Neural cell (in vitro differentiated cells): ENCODE results near the gene MAD1L1. TPM values are rescaled to one million over a fixed set of nuclear protein-coding genes. Genes with fewer than 3 reads are reported as not detected.

ENCODE experiments used
- H2AFZ ChIP-seq: fragments of 200-600, 300-800 bp; sonication (generic), shearing (Covaris generic); 2 replicates; pipeline ENCODE4 v1.6.0; 2014; ENCODE audit warnings: low read depth, mild to moderate bottlenecking, antibody characterized with exemption, low read length, moderate library complexity
- H3F3A ChIP-seq: fragments of 200-600 bp; shearing (Covaris generic); 2 replicates; pipeline ENCODE4 v1.6.1; 2016; ENCODE audit warnings: mild to moderate bottlenecking, moderate library complexity, mixed read lengths, antibody characterized with exemption, low read length; ENCODE audit not compliant: insufficient read depth, poor library complexity, severe bottlenecking
- H3K27ac ChIP-seq: fragments of 200-600, 300-800 bp; sonication (generic), shearing (Covaris generic); 2 replicates; pipeline ENCODE4 v1.5.1; 2014; ENCODE audit warnings: mild to moderate bottlenecking, low read length, moderate library complexity
- H3K27me3 ChIP-seq: fragments of 300-800, 200-600 bp; sonication (generic), shearing (Covaris generic); 2 replicates; pipeline ENCODE4 v1.6.0; 2014; ENCODE audit warnings: mild to moderate bottlenecking, low read depth, low read length, moderate library complexity; ENCODE audit not compliant: insufficient read depth
- H3K36me3 ChIP-seq: fragments of 300-800, 200-600 bp; sonication (generic), shearing (Covaris generic); 2 replicates; pipeline ENCODE4 v1.5.1; 2014; ENCODE audit warnings: mild to moderate bottlenecking, antibody characterized with exemption, low read length, moderate library complexity; ENCODE audit not compliant: insufficient read depth
- H3K4me2 ChIP-seq: fragments of 300-800, 200-600 bp; sonication (generic), shearing (Covaris generic); 2 replicates; pipeline ENCODE4 v1.6.0; 2014; ENCODE audit warnings: mild to moderate bottlenecking, low read length
- H3K4me3 ChIP-seq: fragments of 300-800, 200-600 bp; sonication (generic), shearing (Covaris generic); 2 replicates; pipeline ENCODE4 v1.5.1; 2014; ENCODE audit warnings: mild to moderate bottlenecking, low read length, moderate library complexity
- H3K79me2 ChIP-seq: fragments of 200-600 bp; shearing (Covaris generic); replicated peaks from 2 replicates; pipeline ENCODE4 v1.6.0; 2014; ENCODE audit warnings: mild to moderate bottlenecking, low read length, moderate library complexity; ENCODE audit not compliant: insufficient read depth
- H3K9ac ChIP-seq: fragments of 300-800, 200-600 bp; sonication (generic), shearing (Covaris generic); 2 replicates; pipeline ENCODE4 v1.6.1; 2016; ENCODE audit warnings: mild to moderate bottlenecking, low read length, mixed read lengths
- H3K9me2 ChIP-seq: fragments of 200-600 bp; shearing (Covaris generic); 2 replicates; pipeline ENCODE4 v1.6.1; 2016; ENCODE audit warnings: mild to moderate bottlenecking, low read length, mixed read lengths; ENCODE audit not compliant: insufficient read depth
- H3K9me3 ChIP-seq: fragments of 200-600, 300-800 bp; sonication (generic), shearing (Covaris generic); 2 replicates; pipeline ENCODE4 v1.6.1; 2016; ENCODE audit warnings: mild to moderate bottlenecking, mixed run types, low read length, moderate library complexity, mixed read lengths
- H4K20me1 ChIP-seq: fragments of 200-600 bp; shearing (Covaris generic); 2 replicates; pipeline ENCODE4 v1.6.1; 2016; ENCODE audit warnings: mild to moderate bottlenecking, mixed run types; ENCODE audit not compliant: insufficient read depth
- EP300 ChIP-seq: fragments of 450-650 bp; conservative IDR thresholded peaks from 2 replicates; pipeline ENCODE4 v1.6.1; 2014; ENCODE audit warnings: antibody characterized with exemption, mild to moderate bottlenecking, moderate library complexity; ENCODE audit not compliant: poor library complexity, severe bottlenecking
- EZH2 ChIP-seq: fragments of 200-600, 300-800 bp; shearing (Covaris generic), sonication (generic); IDR thresholded peaks from 2 replicates; pipeline ENCODE4 v1.6.1; 2014; ENCODE audit warnings: antibody characterized with exemption, low read length, borderline replicate concordance, mild to moderate bottlenecking; ENCODE audit not compliant: insufficient read depth, poor library complexity, severe bottlenecking
- MXI1 ChIP-seq: fragments of 450-650 bp; conservative IDR thresholded peaks from 2 replicates; pipeline ENCODE4 v1.6.1; 2014; ENCODE audit warnings: antibody characterized with exemption, mild to moderate bottlenecking; ENCODE audit not compliant: poor library complexity, severe bottlenecking
- POLR2AphosphoS5 ChIP-seq: IDR thresholded peaks from 2 replicates; pipeline ENCODE4 v1.6.1; 2012
- RAD21 ChIP-seq: fragments of 450-650 bp; conservative IDR thresholded peaks from 2 replicates; pipeline ENCODE4 v1.6.1; 2014; ENCODE audit warnings: antibody characterized with exemption, mild to moderate bottlenecking, moderate library complexity
- SMC3 ChIP-seq: fragments of 450-650 bp; conservative IDR thresholded peaks from 2 replicates; pipeline ENCODE4 v1.6.1; 2014; ENCODE audit warnings: antibody characterized with exemption, mild to moderate bottlenecking, moderate library complexity; ENCODE audit not compliant: poor library complexity
- TAF1 ChIP-seq: IDR thresholded peaks from 2 replicates; pipeline ENCODE4 v1.6.1; 2012; ENCODE audit warnings: low read depth
- polyA plus RNA-seq: library from polyadenylated mRNA; depleted of rRNA; stranded (reverse); fragments of >200 nt; gene quantifications from 2 replicates; pipeline ENCODE4 v1.2.3, GENCODE V29; 2014
- TF ChIP-seq, protein P1 (sequence below): IDR thresholded peaks from 2 replicates; pipeline ENCODE4 v1.6.1; 2012; ENCODE audit warnings: borderline replicate concordance
- TF ChIP-seq, protein P2 (sequence below): fragments of 450-650 bp; IDR thresholded peaks from 2 replicates; pipeline ENCODE4 v1.5.1; 2014; ENCODE audit warnings: antibody characterized with exemption, mild to moderate bottlenecking, moderate library complexity; ENCODE audit not compliant: poor library complexity, severe bottlenecking

The MAD1L1 gene
- polyA plus RNA-seq, 1 donor from 2014 or later: 31.4 TPM

DNA sequence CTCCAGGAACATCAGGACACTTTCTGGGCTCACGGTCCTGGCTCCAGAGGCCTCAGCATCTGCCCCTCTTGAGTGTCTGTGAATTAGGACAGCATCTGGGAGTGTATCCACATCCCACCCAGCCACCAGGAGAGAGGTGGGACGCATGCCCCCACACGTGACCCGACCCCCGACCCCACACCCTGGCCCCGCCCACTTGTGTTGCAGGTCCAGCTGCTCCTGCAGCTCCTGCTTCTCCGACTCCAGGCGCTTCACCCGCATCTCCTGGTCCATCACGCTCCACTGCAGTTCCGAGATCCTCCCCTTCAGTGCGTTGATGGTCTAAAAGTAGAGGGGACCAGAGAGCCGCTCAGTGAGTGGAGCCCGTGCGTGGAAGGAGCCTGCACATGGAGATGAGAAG lies 13.6 kb downstream of the MAD1L1 start:
- Histone ChIP-seq H3K27me3 (no peaks in the 10 kb centered on the region), H3K4me2 (no peak overlapping the region), H3F3A (no peaks in the 10 kb centered on the region), H3K79me2 (no peaks in the 10 kb centered on the region), H3K4me3 (no peak overlapping the region), H4K20me1 (no peaks in the 10 kb centered on the region), H3K9ac (no peak overlapping the region), H3K9me3 (no peaks in the 10 kb centered on the region), H2AFZ (no peak overlapping the region), H3K9me2 (no peaks in the 10 kb centered on the region), H3K27ac (no peak overlapping the region), H3K36me3 (peaks cover 3% of the 10 kb centered on the region)
- TF ChIP-seq, protein P1, sequence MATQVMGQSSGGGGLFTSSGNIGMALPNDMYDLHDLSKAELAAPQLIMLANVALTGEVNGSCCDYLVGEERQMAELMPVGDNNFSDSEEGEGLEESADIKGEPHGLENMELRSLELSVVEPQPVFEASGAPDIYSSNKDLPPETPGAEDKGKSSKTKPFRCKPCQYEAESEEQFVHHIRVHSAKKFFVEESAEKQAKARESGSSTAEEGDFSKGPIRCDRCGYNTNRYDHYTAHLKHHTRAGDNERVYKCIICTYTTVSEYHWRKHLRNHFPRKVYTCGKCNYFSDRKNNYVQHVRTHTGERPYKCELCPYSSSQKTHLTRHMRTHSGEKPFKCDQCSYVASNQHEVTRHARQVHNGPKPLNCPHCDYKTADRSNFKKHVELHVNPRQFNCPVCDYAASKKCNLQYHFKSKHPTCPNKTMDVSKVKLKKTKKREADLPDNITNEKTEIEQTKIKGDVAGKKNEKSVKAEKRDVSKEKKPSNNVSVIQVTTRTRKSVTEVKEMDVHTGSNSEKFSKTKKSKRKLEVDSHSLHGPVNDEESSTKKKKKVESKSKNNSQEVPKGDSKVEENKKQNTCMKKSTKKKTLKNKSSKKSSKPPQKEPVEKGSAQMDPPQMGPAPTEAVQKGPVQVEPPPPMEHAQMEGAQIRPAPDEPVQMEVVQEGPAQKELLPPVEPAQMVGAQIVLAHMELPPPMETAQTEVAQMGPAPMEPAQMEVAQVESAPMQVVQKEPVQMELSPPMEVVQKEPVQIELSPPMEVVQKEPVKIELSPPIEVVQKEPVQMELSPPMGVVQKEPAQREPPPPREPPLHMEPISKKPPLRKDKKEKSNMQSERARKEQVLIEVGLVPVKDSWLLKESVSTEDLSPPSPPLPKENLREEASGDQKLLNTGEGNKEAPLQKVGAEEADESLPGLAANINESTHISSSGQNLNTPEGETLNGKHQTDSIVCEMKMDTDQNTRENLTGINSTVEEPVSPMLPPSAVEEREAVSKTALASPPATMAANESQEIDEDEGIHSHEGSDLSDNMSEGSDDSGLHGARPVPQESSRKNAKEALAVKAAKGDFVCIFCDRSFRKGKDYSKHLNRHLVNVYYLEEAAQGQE: no peak
- no peak for TF ChIP-seq TAF1
- TF ChIP-seq EZH2: no peak
- TF ChIP-seq RAD21: no peak
- no peak for TF ChIP-seq EP300
- TF ChIP-seq, protein P2, sequence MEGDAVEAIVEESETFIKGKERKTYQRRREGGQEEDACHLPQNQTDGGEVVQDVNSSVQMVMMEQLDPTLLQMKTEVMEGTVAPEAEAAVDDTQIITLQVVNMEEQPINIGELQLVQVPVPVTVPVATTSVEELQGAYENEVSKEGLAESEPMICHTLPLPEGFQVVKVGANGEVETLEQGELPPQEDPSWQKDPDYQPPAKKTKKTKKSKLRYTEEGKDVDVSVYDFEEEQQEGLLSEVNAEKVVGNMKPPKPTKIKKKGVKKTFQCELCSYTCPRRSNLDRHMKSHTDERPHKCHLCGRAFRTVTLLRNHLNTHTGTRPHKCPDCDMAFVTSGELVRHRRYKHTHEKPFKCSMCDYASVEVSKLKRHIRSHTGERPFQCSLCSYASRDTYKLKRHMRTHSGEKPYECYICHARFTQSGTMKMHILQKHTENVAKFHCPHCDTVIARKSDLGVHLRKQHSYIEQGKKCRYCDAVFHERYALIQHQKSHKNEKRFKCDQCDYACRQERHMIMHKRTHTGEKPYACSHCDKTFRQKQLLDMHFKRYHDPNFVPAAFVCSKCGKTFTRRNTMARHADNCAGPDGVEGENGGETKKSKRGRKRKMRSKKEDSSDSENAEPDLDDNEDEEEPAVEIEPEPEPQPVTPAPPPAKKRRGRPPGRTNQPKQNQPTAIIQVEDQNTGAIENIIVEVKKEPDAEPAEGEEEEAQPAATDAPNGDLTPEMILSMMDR: no peak
- no peak for TF ChIP-seq MXI1
- TF ChIP-seq SMC3: no peak
- no peak for TF ChIP-seq POLR2AphosphoS5

GRCh38 chr7:2218444-2218785 lies 14.3 kb downstream of the MAD1L1 start:
- H4K20me1 ChIP-seq: no peaks in the 10 kb centered on the region
- H3K36me3 ChIP-seq: peaks cover 7% of the 10 kb centered on the region
- H3K27ac ChIP-seq: no peak overlapping the region
- no peaks in the 10 kb centered on the region for H3K9me2 ChIP-seq
- no peaks in the 10 kb centered on the region for H3K79me2 ChIP-seq
- no peak overlapping the region for H3K4me3 ChIP-seq
- H3K9me3 ChIP-seq: no peaks in the 10 kb centered on the region
- TF ChIP-seq, protein P2: no peak
- no peak for TF ChIP-seq TAF1
- no peak for TF ChIP-seq EP300
- no peak for TF ChIP-seq MXI1
- TF ChIP-seq EZH2: no peak
- TF ChIP-seq POLR2AphosphoS5: no peak
- TF ChIP-seq, protein P1: no peak
- TF ChIP-seq SMC3: no peak
- TF ChIP-seq RAD21: no peak
- H3K4me2 ChIP-seq: no peak overlapping the region
- no peak overlapping the region for H2AFZ ChIP-seq
- no peaks in the 10 kb centered on the region for H3K27me3 ChIP-seq
- no peak overlapping the region for H3K9ac ChIP-seq
- H3F3A ChIP-seq: no peaks in the 10 kb centered on the region
